NCI-H2029 treated with DMSO at 0.1 percent for 48 hours (cell line): ENCODE data around the gene ZNF236.
"Not testable (repeated sequence)": the region's sequence is repeated elsewhere in the genome, so short reads cannot be mapped to it uniquely, and the experiment has no call there.

ENCODE experiments used
- DNase-seq: peaks from one replicate; lab custom pipeline; 2025; lab: John Stamatoyannopoulos, UW

ZNF236 gene

GRCh38 chr18:77006305-77007175 lies 184.2 kb downstream of the ZNF236 start:
- DNase-seq, result no peak

- no peak for DNase-seq
These were observed 184.9 kb downstream of the ZNF236 start for GRCh38 chr18:77007251-77007650.

DNA sequence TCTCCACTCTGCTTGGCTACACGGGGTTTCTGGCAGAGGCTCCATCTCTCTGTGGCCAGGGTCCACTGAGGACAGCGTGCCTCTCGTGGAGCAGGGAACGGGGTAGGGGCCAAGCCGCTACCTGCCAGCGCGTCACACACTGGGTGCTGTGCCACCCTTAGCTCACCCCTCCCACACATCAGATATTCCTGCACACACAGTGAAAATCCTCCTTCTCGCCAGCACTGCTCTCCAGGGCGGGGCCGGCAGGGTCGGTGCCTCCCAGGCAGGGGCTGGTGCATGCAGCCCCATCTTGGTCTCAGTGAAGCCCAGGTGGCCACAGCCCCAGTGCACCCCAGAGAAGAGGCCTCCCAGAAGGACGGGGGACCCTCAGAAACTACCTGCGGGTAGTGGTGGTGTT lies 185.6 kb downstream of the ZNF236 start:
- no peak for DNase-seq

GRCh38 chr18:77008576-77009315 lies 186.4 kb downstream of the ZNF236 start:
- DNase-seq, result no peak

DNA sequence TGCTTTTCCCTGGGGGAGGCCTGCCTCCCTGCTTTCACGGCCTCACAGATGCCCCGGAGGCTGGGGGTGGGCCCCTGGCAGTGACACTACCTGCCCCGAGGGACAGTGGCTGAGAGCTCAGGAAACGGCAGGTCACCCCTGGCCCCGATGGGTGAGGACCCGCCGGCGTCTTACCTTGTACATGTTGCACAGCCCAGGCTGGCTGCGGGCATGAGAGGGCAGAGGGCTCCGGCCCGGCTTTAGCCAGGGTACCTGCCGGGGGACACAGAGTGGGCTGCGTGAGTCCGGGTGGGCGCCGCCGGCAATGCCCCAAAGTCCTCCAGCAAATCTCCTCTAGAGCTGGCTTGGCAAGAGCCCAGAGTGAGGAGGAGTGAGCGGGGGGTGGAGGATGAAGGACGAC lies 187.3 kb downstream of the ZNF236 start:
- DNase-seq, result no peak

DNA sequence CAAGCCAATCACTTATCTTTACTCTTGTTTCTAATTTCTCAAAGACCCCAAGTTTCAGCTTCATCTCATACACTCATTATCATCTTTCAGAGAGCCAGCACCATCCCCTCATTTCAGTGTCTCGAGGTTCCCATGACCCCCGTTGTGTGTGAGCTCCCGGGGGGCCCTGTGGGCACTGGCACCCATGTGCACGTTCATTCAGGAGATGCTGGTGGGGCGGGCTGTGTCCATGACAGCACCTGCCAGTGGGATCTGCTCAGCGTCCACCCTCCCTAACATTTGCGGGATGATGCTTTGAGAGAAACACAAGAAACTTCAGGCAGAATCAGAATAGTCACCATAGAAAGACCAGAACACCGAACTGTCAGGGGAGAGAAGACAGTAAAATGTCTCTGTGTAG lies 189.8 kb downstream of the ZNF236 start:
- DNase-seq, result no peak

DNA sequence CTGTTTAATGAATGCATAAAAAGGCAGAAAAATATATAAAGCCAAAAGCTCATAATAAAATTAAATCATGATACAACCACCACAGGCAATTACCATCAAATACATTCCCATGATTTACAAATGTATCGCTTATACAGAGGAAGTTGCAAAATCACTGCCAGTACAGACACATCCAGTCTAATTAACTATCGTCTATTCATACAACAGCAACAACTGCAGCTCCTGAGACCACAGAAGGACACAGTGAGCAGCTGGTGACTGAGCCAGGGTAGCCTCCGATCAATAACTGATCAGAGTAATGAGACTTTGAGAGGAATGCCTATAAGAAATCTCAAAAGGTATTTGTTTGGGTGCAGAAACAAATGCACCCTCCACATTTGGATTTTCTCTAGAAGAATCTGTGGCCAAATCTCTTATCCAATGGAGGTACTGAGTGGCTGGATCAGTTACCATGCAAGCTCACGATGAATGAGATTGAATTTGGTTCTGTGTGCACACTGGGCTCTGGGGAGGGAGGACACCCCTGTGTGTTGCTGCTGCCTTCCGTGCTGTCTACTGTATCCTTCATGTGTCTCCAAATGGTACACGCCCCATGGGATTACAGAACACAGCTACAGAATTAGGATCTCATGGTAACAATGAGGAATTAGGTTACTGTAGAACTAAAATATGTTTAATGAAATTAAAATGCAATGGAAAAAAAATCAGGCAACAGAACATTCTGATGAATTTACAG lies 190.6 kb downstream of the ZNF236 start:
- no peak for DNase-seq

GRCh38 chr18:77013811-77014521 lies 191.6 kb downstream of the ZNF236 start:
- DNase-seq, result no peak

DNA sequence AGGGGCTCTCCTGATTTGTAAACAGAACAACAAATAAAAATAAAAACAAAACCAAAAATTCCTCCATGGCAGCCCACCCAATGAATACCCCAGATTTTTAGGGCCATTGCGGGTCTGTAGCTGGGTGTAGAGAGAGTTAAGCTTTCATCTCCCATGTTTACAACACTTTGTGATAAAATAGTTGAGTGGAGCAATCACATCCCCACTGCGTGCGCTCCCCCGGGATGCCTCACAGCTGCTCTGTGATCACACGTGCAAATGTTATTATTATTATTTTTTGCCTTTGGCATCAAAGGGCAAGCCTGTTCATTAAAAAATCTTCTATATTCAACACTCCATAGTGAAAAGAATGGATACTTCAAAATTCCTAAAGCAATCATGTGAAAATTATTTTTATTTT lies 192.2 kb downstream of the ZNF236 start:
- DNase-seq, result no peak

- DNase-seq, result no peak
These were observed 192.8 kb downstream of the ZNF236 start for GRCh38 chr18:77015169-77015568.

DNA sequence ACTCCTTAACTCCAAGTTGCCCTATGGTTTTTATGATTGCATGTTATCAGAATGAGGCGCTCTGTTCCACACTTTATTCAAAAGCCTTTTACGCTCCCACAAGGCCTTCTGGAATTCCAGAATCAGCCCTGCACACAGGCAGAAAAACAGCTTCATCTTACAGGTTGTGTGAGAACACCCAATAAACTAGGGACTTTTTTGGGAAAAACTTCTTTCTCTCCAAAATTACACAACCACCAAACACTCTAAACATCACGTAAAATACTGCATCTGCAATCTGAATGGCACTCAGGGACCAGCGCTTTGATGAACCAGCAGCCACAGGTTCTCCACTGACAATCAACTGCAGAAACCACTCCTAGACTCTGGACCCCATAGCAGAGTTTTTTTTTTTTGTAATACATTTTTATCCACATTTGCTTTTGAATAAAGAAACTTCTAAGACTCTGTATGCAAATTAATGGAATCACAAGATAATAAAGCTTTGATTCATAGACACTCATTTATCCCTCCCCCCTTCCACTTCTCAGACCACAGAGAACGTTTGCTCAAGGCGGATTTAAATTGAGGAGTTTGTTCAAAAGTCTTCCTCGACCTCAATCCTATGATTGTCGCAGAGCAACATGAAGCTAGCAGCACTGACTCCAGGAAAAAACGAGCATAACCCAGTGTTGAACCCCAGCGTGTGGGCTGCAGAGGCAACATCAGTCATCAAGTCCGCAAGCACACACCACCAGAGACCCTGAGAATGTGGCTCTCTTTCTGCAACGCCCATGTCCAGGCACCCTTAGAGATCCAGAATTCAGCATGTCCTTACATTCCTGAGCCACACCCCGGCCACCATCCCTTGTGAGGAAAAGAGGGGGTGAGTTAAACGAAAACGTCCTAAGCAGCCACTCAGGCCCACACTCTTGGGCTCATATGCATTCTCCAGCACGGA lies 193.7 kb downstream of the ZNF236 start:
- no peak for DNase-seq

GRCh38 chr18:77016936-77017335 lies 194.6 kb downstream of the ZNF236 start:
- DNase-seq, result no peak

DNA sequence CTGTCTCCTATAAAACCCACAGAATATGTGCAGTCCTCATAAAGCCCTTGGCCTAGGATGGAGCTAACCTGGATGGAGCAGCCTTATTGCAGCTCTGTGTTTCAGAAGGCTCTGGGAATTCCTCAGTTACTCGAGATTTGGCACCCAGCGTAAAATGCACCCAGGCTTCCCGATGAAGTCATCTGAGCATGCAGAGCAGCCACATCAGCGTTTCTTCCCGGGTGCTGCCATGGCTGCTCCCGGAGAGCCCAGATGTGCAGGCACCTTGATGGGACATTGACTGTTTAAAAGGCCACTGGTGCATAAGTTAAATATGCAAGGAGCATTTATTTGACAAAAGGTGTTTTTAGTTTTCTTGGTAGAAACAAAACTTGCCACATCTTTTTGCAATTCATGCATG lies 195.0 kb downstream of the ZNF236 start:
- DNase-seq, result no peak

DNA sequence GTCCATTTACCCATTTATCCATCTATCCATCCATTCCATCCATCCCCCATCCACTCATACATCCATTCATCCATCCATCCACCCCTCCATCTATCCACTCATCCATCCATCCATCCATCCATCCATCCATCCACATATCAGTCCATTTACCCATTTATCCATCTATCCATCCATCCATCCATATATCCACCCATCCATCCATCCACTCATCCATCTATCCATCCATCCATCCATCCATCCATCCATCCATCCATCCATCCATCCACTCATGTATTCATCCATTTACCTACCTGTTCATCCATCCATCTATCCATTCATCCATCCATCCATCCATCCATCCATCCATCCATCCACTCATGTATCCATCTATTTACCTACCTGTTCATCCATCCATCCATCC lies 196.3 kb downstream of the ZNF236 start:
- not testable (repeated sequence) for DNase-seq

DNA sequence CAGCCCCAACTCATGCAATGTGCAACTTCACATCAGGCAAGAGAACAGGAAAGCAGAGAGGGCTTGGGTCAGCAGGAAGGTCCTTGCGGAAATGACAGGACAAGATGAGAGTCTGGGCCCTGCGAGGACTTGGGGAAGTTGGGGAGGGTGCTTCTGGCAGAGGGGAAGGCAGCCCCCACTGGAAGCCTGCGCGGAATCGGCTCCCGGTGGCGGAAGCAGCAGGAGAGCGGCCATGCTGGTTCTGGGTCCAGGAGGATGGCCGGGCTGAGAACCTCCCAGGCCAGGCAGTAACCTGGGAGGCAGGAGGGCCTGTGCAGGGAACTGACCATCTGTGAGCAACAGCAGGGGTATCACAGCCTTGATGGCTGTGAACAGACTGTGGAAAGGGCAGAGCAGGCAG lies 197.3 kb downstream of the ZNF236 start:
- no peak for DNase-seq
